Gastroesophageal sphincter (tissue), 3 donors: Measurements from ENCODE around the gene HTR3C.

Experiments
- EP300 ChIP-seq: sonication (generic); formaldehyde crosslinking; IDR thresholded peaks from one replicate; pipeline ENCODE4 v1.6.1; 2017; ENCODE audit warnings: antibody characterized with exemption, mild to moderate bottlenecking
- POLR2A ChIP-seq, 2 donors: fragments of 450-650 bp; IDR thresholded peaks; one replicate each; pipeline ENCODE4 v1.6.1; 2017; ENCODE audit warnings: antibody characterized with exemption in 2 of 2, mild to moderate bottlenecking in 2 of 2, moderate library complexity in 1 of 2
- POLR2AphosphoS5 ChIP-seq: sonication (generic); formaldehyde crosslinking; IDR thresholded peaks from one replicate; pipeline ENCODE4 v1.6.1; 2017; ENCODE audit warnings: antibody characterized with exemption
- TF ChIP-seq, protein P1 (sequence below), 4 experiments: fragments of 200-600 bp in 2 of 4; fragments of 450-650 bp in 2 of 4; sonication (generic) in 1 of 4; IDR thresholded peaks; one replicate each; pipeline ENCODE4 v1.5.1; 2017 to 2019; ENCODE audit warnings: antibody characterized with exemption in 4 of 4, mild to moderate bottlenecking in 2 of 4, moderate library complexity in 2 of 4

DNA sequence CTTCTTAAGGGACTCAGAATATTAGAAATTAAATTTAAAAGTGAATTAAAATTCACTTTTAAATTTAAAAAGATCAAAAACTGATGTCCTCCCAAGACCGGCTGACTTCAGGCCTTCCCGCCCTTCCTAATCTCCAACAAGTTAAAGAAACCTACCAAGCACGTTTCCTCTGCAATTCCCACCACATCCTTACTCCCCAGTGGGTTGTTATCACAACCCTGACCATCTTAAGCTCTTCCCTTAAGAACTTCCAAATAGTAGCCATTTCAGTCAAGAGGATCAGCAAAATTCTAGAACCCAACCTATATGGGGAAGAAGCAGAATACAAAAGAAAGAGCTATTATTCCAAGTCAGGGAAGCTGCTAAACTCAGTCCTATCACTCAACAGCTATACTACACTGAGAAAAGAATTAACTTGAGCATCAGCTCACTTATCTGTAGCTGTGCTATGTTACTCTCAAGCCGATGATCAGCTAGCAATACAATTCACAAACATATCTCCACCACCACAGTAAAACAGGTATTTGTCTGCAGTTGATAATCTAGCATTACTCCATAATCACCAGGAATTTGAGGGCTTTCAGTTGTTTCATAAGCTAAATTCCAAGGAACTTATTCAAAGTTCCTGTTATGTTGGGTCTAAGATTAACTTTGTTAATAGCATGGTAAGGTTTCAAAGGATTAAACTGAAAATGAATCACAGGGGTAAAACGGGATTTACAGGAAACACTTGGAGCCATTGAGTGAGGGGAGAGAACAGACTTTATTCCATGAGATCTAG lies 49.5 kb upstream of the HTR3C start:
- TF ChIP-seq, protein P1, sequence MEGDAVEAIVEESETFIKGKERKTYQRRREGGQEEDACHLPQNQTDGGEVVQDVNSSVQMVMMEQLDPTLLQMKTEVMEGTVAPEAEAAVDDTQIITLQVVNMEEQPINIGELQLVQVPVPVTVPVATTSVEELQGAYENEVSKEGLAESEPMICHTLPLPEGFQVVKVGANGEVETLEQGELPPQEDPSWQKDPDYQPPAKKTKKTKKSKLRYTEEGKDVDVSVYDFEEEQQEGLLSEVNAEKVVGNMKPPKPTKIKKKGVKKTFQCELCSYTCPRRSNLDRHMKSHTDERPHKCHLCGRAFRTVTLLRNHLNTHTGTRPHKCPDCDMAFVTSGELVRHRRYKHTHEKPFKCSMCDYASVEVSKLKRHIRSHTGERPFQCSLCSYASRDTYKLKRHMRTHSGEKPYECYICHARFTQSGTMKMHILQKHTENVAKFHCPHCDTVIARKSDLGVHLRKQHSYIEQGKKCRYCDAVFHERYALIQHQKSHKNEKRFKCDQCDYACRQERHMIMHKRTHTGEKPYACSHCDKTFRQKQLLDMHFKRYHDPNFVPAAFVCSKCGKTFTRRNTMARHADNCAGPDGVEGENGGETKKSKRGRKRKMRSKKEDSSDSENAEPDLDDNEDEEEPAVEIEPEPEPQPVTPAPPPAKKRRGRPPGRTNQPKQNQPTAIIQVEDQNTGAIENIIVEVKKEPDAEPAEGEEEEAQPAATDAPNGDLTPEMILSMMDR (IDR thresholded peaks at IDR 0.05) = no peak
- TF ChIP-seq POLR2A (IDR thresholded peaks at IDR 0.05) (no peak), EP300 (no peak), POLR2AphosphoS5 (peak; percentile 24)
